ENCODE measurements around the gene PITX1. TPM values are rescaled to one million over a fixed set of nuclear protein-coding genes. Genes with fewer than 3 reads are reported as not detected.

The PITX1 gene
- total and polyA plus RNA-seq, 2 donors (not counting 3 experiments of a cell fraction or from before 2014, with no cell fraction given), result 0.48 to 6.0 TPM

GRCh38 chr5:135026645-135027265, 7.3 kb downstream of the PITX1 start:
- H3K9ac ChIP-seq (replicated peaks; ENCODE audit: extremely low read depth, insufficient read depth, low read length), result no peak overlapping the region
- TF ChIP-seq MAX (IDR thresholded peaks at IDR 0.05; ENCODE audit: insufficient read depth, insufficient read length) (no peak), JUN (IDR thresholded peaks at IDR 0.05; ENCODE audit: borderline replicate concordance, insufficient read depth, insufficient read length, low read depth) (no peak), EZH2 (IDR thresholded peaks at IDR 0.05; ENCODE audit: borderline replicate concordance, low read depth, low read length, severe bottlenecking) (no peak), CTCF (IDR thresholded peaks at IDR 0.05; ENCODE audit: extremely low read depth in 1 of 2, insufficient read depth in 1 of 2, low read depth in 1 of 2, low read length in 2 of 2) (no peak), MYC (IDR thresholded peaks at IDR 0.05; ENCODE audit: low read depth, low read length) (no peak), POLR2A (IDR thresholded peaks at IDR 0.05; ENCODE audit: low read depth, low read length) (no peak), GATA2 (IDR thresholded peaks at IDR 0.05; ENCODE audit: insufficient read depth, insufficient read length, low read depth, low read length) (no peak), POLR2AphosphoS5 (IDR thresholded peaks at IDR 0.05; ENCODE audit: insufficient read depth, low read depth, low read length) (no peak)
- H3K27me3 ChIP-seq (ENCODE audit: control insufficient read depth in 2 of 2, insufficient read depth in 2 of 2, low read length in 2 of 2), result peaks cover 51 to 63% of the 10 kb centered on the region in 2 experiments
- H3K4me3 ChIP-seq (replicated peaks in 1 of 3; ENCODE audit: insufficient read depth in 1 of 3, low read depth in 1 of 3, low read length in 3 of 3), result no peak overlapping the region
- BruUV-seq (replicated peaks), result no TSS peak
- FAIRE-seq (no peak), DNase-seq (ENCODE audit: low read depth, low spot score) (no peak)
- no peaks in the 10 kb centered on the region for H3K79me2 ChIP-seq (ENCODE audit: control insufficient read depth, insufficient read depth, low read length)
- H4K20me1 ChIP-seq (replicated peaks; ENCODE audit: control insufficient read depth, extremely low read depth, insufficient read depth, low read length), result no peaks in the 10 kb centered on the region
- H2AFZ ChIP-seq (ENCODE audit: low read depth, low read length), result no peak overlapping the region
- H3K9me1 ChIP-seq (replicated peaks; ENCODE audit: control insufficient read depth, extremely low read depth, insufficient read depth, low read length), result no peaks in the 10 kb centered on the region
- H3K27ac ChIP-seq (ENCODE audit: insufficient read depth, low read depth, low read length), result no peak overlapping the region
- H3K9me3 ChIP-seq (replicated peaks; ENCODE audit: control insufficient read depth, insufficient read depth, low read length), result no peaks in the 10 kb centered on the region
- intact Hi-C loops (cut with micrococcal nuclease), result loop anchor here (5.0 kb wide), 1 partner anchor 166 kb away; no protein-coding TSS in a partner anchor
- H3K4me2 ChIP-seq (ENCODE audit: insufficient read depth, low read length), result no peak overlapping the region
- no peaks in the 10 kb centered on the region for H3K4me1 ChIP-seq (ENCODE audit: control insufficient read depth, extremely low read depth, insufficient read depth, low read length)
- no peaks in the 10 kb centered on the region for H3K36me3 ChIP-seq (ENCODE audit: control insufficient read depth in 2 of 2, extremely low read depth in 1 of 2, insufficient read depth in 2 of 2, low read length in 2 of 2)
- ChIA-PET POLR2A (no interaction called here), CTCF (no interaction called here)
- dilution Hi-C loops (cut with MboI; ENCODE audit: extremely low pct_ligation_motif_present, low sequenced_read_pairs), result no loop called here
